Measurements from ENCODE around the gene ZNF700.
"Not testable (repeated sequence)": the region's sequence is repeated elsewhere in the genome, so short reads cannot be mapped to it uniquely, and the experiment has no call there.

Gene ZNF700

DNA sequence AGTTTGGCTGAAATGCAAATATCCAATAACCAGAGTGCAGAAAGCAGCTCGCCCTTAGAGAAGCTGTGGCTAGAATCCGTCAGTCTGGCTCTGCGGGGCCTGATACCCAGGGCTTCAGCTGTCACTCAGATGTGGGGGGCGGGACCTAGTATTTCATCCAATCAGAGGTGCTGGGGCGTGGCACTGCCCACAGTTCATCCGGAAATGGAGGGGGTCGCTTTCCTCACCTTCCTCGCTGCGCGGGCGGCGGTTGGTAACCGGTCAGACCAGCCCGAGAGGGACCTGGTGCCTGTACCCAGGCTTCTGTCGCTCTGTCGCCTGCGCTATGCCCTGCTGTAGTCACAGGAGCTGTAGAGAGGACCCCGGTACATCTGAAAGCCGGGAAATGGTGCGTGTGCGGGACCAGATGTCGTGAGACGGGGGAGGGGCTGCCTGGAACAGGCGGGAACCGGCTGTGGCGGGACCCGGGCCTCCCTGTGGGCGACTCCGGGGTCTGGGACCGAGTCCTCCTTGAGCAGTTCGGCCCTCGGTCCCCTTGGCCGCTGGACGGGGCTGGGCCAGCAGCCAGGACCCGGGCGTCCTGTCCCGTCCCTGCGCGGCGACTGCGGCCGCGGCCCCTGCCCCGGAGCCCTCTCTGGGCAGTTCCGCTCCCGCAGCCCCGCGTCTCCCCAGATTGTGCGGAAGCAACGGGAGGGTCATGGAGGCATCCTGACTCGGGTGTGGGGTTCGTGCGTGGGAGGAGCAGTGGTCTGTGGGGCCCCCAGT, at the start of gene ZNF700:
TSS of gene ZNF700 (plus strand) at position 222 of the 765 bp plus-strand sequence. CDS start at position 326, 104 bp downstream.
- peak; percentile 88 for DNase-seq

- DNase-seq = peak; percentile 31
These were observed 45.1 kb upstream of the ZNF700 start for GRCh38 chr19:11879687-11880266.

- no peak for DNase-seq
These were observed 44.3 kb upstream of the ZNF700 start for GRCh38 chr19:11880598-11880997.

- DNase-seq = peak; percentile 56
These were observed 43.6 kb upstream of the ZNF700 start for GRCh38 chr19:11881151-11881800.

DNA sequence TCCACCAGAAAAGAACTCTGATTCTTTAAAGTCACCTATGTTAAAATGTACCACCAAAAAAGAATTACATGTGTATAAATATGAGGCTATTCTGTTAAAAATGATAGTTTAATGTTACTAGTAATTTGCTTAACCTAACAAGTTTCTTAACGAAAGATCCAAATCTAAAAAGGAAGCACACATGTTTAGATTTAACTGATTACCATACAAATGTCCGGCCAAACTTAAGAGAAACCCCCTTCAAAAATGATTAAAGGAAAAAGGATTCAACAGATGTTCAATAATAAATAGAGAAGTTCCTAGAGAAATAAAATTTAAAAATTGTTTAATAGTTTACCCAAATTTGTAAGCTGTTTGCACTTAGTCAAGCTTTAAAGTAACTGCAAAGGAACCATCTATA, 42.3 kb upstream of the ZNF700 start:
- DNase-seq = no peak

GRCh38 chr19:11887234-11887610, 37.7 kb upstream of the ZNF700 start:
- no peak for DNase-seq

- peak; percentile 49 for DNase-seq
These were observed 37.0 kb upstream of the ZNF700 start, which contains the start of gene ZNF69 for GRCh38 chr19:11887611-11888531. TSS of gene ZNF69 (plus strand) at chr19:11887782. CDS start at chr19:11887924, 142 bp downstream.

- DNase-seq = not testable (repeated sequence)
These were observed 35.0 kb upstream of the ZNF700 start for GRCh38 chr19:11889901-11890300.

DNA sequence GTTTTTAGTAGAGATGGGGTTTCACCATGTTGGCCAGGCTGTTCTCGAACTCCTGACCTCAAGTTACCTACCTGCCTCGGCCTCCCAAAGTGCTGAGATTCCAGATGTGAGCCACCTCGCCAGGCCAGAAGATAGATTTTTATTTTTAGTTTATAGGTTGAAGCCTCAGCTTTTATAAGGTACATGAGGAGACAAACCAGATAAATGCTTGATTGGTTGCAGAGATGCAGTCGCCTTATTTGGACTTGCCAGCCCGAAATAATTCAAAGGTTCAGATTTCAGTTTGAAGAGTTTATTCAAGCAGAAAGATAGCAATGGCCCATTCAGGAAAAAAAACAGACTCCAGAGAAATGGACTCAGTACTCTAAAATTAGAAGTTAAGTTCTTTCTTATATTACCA, 34.3 kb upstream of the ZNF700 start:
- DNase-seq = no peak

DNA sequence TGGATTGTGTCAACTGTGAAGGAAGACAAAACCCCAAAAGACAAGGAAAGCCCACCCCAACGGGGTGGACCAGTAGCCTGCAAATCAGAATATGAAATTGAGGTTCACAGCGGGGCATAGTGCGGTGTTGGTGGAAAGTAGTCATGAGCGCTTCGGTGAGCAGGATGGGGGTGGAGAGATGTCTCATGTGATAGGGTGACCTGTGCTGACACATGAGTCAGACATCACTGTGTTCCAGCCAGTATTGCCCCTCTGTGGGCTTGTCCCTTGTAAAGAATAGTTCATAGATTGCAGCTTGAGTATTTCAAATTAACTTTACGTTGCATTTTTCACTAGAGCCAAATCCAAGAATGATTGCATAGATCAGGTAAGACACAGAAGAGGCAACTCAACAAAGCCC, 30.1 kb upstream of the ZNF700 start:
- no peak for DNase-seq

GRCh38 chr19:11902228-11902627, 22.7 kb upstream of the ZNF700 start:
- DNase-seq = no peak

- no peak for DNase-seq
These were observed 19.0 kb upstream of the ZNF700 start for GRCh38 chr19:11905928-11906327.

GRCh38 chr19:11911937-11912336, 13.0 kb upstream of the ZNF700 start:
- DNase-seq = not testable (repeated sequence)

GRCh38 chr19:11914417-11915051, 10.4 kb upstream of the ZNF700 start:
- DNase-seq = not testable (repeated sequence)

DNA sequence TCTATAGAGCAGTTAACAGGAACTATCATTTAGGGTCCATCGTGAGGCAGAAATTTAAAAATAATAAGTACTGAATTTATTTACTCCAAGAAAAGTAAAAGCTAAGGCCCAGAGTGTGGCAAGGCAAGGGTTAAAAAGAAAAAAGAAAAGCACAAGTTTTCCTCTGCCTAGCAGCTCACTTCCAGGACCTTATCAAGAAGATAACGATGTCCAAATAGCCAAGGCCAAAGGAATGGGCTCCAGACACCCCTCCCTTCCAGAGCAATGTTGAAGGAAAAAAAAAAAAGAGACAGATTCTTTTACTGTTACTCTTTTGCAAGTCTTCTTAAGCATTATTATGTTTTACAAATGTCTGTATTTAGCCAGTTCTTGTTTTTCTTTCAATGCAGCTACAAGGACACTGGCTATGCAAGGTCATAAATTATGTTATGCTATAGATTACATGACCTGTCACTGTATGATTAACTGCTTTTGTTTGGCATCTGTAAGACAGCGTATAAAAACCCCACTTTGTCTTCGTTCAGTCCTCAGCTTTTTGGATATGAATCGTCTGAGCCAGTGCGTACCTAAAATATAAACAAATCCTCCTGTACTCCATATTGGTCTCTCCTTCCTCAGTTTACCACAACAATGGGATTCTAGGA, 2.9 kb upstream of the ZNF700 start:
- DNase-seq = no peak

DNA sequence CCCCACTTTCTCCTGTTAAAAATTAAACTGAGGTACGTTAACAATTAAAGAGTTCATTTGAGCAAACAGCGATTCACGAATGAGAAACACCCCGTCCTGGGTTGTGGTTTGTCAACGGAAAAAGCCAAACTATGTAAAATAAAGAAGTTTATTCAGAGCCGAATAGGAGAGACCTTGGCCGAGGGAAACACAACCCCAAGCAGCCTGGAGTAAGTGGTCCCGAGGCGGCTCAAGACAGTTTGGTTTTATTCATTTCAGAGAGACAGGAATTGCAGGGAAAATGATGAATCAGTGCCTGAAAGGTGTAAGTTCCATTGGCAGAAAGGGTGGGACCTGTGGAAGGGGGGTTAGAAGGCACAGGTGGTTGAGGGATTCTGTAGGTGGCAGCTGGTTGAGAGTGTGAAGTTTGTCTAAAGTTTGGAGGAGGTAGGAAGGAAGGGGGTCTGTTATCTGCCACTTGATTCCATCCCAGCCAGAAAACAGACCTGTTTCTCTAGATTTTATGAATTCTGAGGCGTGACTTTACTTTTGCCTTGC, 812 bp downstream of the ZNF700 start:
- not testable (repeated sequence) for DNase-seq

DNA sequence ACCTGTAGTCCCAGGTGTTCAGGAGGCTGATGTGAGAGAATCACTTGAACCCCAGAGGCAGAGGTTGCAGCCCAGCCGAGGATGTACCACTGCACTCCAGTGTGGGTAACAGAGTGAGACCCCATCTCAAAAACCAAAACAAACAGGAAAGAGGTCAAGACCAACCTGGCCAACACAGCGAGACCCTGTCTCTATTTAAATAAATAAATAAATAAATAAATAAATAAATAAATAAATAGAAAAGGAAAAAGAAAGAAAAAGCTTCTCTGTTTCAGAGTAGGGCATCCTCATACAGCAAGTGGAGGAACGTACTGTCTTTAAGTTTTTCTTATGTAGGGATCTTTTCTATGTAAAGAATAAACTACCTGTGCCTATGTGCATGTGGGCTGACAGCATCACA, 2.3 kb downstream of the ZNF700 start:
- no peak for DNase-seq

- no peak for DNase-seq
These were observed 6.1 kb downstream of the ZNF700 start for GRCh38 chr19:11931051-11931450.

DNA sequence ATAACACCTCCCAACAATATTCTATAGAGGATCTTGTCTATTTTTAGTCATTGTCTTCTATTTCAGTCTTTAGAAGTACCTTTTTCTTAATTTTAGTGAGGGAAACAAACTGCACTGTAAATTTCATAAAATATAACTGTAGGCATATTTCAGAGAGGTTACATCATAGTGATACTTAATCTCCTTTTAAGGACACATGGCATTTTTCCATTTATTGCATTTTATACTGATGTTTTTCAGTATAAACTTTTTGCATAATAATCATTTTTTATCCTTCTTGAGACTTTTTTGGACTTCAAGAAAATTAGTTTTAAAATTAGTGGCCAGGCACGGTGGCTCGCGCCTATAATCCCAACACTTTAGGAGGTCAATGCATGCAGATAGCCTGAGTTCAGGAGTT, 6.6 kb downstream of the ZNF700 start:
- DNase-seq = no peak

DNA sequence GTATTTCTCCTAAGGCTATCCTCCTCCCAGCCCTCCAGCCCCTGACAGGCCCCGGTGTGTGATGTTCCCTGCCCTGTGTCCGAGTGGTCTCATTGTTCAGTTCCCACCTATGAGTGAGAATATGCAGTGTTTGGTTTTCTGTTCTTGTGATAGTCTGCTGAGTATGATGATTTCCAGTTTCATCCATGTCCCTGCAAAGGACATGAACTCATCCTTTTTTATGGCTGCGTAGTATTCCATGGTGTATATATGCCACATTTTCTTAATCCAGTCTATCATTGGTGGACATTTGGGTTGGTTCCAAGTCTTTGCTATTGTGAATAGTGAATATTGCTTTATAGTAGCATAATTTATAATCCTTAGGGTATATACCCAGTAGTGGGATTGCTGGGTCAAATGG, 10.9 kb downstream of the ZNF700 start:
- not testable (repeated sequence) for DNase-seq

- not testable (repeated sequence) for DNase-seq
These were observed 13.5 kb downstream of the ZNF700 start for GRCh38 chr19:11938383-11938782.
